GM21423 (cell line): ENCODE data around the gene IDH2.
"Not testable (repeated sequence)": the region's sequence is repeated elsewhere in the genome, so short reads cannot be mapped to it uniquely, and the experiment has no call there.

ENCODE experiments used
- ATAC-seq: cut with Tn5 transposase; IDR thresholded peaks from one replicate; pipeline ENCODE4 v1.9.1; 2021; ENCODE audit warnings: mild to moderate bottlenecking, moderate library complexity; ENCODE audit not compliant: unreplicated experiment

Gene IDH2

DNA sequence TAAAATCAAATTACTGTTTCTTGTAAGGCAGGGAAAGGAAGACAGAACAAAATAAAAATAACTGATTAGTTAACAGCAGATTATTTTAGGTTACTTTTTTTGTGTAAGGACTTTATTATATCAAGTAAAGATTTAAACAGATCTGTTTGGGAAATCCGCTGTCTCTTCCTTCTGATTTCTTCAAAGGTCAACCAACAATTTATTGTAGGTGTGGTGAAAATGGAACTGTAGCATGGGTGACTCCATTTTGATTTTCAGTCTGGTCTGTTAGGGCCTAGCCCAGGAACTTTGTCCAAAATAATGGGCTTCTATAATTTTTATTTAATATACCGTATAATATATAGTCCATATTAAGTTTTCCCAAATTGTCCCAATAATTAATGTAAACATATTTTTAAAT, 13.5 kb upstream of the IDH2 start:
- no peak for ATAC-seq

DNA sequence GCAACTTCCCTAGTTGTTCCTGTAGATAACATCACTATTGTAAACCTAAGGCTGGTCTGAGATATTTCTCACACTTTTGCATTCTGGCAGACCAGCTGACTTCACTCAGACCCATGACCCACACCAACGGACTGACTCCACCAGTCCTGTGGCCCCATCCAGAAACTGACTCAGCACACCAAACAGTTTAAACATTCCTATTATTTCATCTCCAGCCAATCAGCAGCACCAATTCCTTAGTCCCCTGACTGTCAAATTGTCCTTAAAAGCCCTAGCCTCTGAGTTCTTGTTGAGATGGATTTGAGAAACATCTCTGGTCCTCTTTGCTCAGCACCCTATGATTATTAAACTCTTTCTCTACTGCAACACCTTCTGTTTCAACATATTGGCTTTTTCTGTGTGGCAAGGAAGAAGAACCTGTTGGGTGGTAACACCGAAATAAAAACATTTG, 12.2 kb upstream of the IDH2 start:
- ATAC-seq = no peak

DNA sequence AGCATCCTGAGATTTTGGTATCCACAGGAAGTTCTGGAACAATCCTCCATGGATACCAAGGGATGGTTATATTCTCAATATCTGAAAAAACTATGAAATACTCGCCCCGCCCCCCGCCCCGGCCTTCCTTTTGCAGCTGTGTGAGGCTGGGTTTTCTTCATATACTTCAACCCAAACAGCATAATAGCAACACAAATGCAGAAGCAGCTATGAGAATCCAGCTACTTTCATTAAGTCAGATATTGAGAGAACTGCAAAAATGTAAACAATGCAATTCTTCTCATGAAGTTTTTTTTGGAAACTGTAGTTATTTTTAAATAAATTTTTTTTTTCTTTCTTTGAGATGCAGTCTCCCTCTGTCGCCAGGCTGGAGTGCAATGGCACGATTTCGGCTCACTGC, 10.9 kb upstream of the IDH2 start:
- ATAC-seq = no peak

DNA sequence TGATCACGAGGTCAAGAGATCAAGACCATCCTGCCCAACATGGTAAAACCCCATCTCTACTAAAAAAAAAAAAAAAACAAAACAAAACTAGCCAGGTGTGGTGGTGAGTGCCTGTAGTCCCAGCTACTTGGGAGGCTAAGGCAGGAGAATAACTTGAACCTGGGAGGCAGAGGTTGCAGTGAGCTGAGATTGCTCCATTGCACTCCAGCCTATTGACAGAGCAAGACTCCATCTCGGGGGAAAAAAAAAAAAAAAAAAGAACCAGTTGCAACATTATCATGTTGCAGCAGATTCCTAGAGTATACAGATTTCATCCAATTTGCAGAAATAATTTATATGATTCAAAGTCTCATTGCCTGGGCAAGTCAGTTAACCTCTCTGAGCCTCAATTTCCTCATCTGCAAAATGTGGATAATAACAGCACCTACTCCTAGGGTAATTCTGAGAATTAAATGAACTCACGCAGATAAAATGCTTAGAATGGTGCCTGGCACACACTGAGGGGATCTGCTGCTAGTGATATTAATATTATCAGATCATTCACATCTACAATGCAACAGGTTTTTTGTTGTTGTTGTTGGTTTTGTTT, 7.0 kb upstream of the IDH2 start:
- not testable (repeated sequence) for ATAC-seq

DNA sequence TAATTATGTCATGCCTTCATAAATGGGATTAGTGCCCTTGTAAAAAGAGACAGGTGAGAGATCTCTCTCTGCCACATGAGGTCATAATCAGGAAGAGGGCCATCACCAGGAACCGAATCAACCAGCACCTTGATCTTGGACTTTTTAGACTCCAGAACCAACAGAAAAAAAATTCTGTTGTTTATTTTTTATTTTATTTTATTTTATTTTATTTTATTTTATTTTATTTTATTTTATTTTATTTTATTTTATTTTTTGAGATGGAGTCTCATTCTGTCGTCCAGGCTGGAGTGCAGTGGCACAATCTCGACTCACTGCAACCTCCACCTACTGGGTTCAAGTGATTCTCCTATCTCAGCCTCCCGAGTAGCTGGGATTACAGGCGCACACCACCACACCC, 5.8 kb upstream of the IDH2 start:
- not testable (repeated sequence) for ATAC-seq

DNA sequence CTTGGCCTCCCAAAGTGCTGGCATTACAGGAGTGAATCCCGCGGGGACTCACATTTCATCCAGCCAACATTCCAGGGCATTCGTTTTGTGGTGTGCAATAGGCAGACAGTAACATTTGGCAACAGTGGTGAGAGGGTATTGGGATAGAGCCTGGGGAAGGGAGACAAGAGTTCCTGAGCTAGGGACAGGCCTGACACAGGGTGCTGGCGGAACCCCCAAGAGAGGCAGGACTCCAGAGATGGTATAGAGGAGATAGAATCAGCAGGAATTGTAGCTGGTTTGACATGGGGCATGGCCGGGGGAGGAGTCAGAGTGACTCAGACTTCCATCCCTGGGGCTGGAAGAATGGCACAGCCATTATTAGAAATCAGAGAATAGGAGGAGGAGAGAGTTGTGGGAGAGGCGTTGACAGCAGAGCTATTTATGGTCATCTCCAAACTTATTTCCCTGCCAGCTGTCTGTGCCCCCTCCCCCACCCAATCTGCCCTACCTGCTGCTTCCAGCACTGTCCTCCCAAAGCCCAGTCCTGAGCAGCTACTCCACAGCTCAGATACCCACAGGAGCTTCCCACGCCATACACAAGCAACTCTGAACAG, 4.4 kb upstream of the IDH2 start:
- ATAC-seq = no peak

DNA sequence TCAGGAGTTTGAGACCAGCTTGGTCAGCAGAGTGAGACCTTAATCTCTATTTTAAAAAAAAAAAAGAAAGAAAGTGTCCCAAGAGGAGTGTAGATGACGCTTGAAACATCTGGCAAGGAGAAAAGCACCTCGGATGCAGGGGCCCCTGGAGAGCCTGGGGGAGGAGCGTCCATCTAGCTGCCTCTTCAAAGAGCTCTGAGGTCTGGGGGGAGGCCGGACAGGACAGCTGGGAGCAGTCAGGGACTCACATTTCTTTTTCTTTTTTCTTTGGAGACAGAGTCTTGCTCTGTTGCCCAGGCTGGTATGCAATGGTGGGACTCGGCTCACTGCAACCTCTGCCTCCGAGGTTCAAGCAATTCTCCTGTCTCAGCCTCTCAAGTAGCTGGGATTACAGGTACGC, 3.3 kb upstream of the IDH2 start:
- ATAC-seq = no peak

DNA sequence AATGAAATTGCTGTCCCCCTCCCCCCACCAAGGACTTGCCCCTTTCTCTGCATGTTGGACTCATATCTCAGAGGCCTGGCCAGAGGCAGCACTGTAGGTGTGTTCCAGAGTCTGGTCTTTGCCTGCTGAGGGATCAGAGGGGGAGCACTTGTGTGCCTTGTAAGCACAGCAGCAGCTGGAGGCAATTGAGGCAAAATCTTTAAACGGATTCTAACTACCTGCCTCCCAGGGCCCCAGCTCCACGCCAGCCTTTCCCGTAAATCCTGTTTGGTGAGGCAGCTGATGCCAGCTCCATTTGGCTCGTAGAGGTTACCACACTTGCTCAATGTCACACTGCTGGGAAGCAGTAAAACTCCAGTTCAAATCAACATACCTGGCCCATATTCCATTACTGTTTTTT, 2.3 kb upstream of the IDH2 start:
- ATAC-seq = no peak

DNA sequence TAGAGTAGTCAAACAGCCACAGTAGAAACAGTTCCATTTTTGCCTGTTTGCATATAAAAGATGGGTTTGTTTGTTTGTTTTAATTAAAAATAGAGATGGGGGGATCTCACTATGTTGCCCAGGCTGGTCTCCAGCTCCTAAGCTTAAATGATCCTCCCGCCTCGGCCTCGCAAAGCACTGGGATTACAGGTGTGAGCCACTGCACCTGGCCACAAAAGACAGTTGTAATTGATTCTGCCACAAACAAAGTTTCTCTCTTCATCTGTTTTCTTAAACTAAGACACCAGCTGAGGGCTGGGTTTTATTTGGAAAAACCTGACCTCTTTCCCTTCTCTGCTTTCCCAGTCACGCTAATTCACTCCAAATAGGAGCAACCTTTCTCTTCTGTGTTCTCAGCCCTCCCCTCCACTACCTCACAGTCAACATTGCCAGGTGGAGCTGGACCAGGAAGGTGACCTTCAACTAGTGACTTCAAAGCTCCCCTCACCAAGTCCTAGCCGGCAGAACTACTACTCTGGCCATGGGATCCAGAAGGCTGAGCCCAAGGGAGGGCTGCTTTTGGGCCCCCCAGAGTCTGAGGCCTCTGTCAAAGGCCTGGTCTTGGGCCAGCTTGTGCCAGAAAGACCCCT, 1.5 kb upstream of the IDH2 start:
- ATAC-seq = no peak

DNA sequence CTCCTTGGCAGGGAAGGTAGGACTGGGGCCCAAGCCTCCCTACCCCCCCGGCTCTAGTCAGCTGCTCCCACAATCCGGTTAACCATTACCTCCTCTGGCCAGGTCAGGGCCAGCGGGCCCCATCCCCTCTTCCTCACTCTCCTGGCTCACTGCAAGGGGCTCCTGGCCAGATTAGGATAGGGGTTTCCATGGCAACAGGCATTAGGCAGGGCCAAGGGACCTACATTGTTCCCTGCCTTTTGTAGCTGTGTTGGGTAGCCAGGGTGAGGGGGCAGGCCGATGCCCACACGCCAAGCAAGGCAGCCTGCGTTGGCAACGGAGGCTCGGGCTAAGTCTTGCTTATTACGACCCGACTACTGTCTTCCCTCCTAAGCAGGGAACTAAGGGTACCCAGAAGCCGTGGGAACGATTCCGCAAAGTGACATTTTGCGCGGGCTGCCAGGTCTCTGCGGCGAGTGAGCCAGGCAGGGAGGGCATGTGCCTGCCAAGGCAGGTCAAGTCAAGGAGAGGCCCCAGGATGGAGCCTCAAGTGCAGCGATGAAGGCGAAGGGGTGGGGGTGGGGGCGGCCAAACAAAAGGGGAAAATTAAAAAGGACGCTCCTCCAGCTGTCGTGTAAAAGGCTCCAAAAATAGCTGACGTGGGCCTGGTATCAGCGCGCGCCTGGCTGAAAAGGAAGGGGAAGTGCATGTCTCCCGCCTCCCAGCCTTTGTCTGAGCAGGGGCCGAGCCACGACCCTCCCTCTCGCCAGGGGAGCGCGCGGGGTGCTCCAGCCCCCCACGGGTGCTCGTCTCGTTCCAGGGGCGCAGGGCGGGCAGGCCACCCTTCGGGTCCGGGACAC, 919 bp downstream of the IDH2 start:
- ATAC-seq = peak; percentile 6

DNA sequence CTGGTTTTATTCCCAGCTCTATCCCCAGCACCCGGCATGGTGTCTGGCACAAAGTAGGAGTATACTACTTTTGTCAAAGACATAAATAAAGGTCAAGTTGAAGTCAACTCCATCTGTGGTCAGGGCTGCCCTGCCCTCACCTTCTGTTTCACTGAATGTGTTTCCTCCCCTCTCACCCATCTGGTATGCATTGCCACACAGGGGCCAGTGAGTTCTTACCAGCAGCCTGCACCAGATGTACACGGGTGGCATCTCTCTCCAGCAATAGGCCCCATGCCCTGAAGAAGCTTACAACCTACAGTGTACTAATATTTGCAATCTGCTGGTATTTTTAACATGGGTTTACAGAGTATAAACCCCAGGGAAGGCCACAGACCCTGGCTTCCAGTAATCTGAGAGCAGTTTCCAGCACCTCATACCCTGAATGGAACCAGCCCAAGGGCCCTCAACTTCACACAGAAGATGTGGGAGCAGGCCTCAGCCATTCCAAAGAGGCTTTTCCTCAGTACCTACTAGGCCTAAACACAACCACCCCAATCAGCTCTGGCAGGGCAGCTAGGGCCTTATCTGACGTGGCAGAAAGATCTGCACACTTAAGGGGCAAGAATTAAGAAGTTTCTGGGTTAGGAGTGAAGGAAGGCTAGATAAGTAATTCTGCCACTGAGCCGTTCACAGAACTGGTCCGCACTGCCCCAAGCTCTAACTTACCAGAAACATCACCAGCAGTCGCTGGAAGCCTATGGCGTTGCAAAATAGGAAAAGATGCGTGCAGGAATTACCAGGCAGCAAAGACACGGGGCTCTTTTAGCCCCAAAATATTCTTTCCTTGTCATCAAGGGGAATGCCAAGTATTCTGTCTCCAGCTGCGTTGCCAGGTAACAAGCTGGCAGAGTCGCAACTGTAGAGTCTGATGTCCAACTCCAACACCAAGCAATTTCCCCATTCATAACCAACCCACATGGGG, 2.1 kb downstream of the IDH2 start:
- ATAC-seq = no peak

DNA sequence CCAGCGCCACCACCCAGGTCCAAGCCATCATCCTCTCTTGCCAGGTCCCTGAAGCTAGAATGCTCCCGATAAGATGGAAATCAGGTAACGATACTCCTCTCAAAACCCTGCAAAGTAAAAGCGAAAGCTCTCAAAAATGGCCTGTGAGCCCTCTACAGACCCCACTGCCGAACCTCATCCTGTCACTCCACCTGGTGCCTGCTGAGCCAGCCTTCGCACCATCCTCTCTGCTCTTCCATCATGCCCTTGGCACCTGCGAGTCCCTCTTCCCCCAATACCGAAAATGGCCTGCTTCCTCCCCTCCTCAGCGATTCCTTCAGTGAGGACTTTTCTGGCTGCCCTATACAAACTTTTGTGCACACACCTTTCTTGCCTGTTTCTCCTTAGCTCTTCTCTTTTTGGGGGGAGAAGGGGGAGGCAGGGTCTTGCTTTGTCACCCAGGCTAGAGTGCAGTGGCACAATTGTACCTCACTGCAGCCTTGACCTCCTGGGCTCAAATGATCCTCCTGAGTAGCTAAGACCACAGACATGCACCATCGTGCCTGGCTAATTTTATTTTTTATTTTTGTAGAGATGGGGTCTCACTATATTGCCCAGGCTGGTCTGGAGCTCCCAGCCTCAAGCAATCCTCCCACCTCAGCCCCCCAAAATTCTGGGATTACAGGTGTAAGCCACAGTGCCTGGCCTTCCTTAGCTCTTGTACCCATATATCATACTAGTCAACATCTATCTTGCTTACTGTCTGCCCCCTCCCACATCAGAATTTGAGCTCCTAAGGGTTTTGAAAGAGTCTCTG, 3.0 kb downstream of the IDH2 start:
- ATAC-seq = peak; percentile 15

DNA sequence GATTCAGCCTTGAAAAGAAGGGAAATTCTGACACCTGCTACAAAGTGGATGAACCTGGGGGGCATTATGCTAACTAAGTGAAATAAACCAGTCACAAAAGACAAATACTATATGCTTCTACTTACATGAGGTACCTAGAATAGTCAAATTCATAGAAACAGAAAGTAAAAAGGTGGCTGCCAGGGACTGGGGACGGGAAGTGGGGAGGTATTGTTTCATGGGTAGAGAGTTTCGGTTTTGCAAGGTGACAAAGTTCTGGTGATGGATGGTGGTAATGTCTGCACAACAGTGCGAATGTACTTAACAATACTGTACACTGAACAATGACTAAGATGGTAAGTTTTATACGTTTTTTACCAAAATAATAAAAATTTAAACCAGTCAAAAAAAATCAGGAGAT, 4.8 kb downstream of the IDH2 start:
- ATAC-seq = peak; percentile 53

DNA sequence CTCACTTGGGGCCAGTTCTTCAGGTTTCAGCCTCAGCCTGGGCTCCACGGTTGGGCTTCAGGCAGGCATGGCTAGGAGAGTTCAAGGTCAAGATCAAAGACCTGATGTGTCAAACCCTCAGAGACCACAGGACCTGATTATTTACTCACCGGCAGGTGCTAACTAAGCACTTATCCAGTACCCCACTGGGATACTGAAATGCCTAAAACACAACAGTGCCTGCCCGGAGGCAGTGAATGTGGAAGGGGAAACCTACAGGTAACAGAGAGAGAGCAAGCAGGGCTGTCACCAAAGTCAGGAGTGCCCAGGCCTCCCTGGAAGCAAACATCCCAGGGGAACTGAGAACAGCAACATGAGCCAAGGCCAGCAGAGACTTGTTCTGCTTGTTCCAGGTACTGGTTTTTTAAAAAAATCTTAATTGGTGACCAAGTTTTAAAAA, 6.7 kb downstream of the IDH2 start:
- no peak for ATAC-seq

DNA sequence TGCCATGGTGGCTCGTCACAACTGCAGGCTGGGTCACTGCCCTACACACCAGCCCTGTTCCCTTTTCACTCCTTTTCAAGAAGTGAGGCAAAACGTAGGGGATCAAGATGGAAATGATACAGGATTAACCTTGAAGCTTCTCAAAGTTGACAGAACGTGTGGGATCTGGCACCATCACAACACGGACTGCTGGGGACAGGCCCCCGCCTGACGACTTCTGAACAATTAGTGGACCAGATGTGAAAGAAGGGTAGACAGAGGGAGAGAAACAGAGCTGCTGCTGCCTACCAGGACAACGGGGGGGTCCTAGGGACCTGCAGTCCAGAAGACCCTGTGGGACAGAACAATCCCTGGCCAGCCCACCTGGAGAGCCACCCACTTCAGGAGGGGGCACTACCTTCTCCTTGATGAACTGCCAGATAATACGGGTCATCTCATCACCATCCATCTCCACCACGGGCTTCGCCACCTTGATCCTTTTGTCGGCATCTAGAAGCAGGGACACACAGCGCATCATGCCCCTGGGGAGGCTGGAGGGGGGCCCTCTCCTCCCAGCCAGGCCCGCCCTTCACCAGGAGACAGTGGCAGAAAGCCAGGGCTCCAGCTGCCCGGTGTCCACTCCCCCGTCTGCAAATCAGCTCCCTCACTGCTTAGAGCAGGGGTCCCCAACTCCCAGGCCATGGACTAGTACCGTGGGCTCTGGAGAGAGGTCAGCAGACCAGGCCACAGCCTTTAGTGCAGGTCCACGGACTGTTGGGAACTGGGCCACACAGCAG, 10.9 kb downstream of the IDH2 start:
- no peak for ATAC-seq

DNA sequence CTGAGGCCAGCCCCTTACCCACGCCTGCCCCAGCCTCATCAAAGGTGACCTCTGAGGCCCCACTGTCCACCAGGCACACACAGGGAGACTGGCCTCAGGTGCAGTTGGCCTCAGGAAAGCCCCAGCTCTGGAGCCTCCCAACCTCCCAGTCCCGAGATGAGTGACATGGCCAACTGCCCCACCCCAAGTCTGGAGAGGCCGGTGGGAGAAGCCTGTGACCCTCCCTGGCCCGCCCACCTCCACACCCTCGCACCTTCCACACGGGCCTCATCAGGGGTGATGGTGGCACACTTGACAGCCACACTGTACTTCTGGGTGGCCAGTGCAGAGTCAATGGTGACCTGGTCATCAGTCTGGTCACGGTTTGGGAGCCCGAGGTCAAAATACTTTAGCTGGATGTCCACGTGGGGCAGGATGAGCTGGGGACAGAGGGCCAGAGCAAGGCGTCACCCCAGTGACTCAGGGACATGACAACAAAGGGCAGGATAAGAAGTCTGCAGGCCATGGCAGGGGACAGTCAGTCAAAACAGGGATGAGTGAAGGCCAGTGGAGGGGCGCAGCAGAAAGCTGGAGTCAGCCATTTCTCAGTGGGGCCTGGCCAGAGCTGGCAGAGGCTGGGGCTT, 11.9 kb downstream of the IDH2 start:
- ATAC-seq = no peak

DNA sequence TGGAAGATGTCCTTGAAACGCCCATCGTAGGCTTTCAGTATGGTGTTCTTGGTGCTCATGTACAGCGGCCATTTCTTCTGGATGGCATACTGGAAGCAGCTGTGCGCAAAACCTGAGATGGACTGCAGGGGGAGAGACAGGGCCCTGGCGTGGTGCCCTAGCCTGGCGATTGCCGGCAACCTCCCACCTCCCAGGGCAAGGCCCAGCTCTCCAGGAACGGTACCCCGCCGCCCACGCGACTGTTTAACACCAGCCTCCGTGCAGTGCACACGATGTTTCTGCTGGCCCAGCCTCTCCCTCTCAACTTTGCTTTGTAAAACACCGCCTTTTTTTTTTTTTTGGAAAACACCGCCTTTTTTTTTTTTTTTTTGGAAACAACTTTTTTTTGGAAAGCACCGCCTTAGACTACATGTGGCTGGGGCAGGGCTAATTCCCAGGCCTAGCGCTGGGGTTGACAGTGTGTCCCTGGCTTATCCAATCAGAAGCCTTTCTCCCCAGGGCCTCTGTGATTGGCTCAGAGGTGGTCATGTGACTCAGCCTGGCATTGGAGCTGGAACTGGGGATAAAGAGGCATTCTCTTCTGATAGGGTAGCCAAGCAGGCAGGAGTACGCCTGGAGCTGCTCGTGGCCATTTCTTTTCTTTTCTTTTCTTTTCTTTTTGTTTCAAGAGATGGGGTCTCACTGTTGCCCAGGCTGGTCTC, 14.7 kb downstream of the IDH2 start:
- ATAC-seq = no peak

DNA sequence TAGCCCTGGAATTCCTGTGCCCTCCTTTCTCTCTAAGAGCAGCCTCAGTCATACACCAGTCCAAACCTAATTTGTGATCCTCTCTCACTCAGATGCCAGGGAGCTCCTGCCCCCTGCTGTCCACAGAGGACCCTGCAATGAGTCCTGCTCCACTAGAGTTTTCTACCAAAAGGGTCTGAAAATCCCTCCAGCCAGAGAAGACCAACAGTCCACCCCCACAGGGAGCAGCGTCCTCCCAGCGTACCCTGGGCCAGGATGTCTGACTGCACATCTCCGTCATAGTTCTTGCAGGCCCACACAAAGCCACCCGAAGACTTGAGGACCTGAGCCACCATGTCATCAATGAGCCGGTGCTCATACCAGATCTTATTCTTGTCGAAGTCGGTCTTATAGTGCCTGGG, 15.4 kb downstream of the IDH2 start:
- no peak for ATAC-seq
